ENCODE results near the gene SPATS2.

SPATS2 gene

GRCh38 chr12:49554266-49554665, 187.0 kb downstream of the SPATS2 start:
- no peak for TF ChIP-seq ZBTB21 (tag by site-specific recombination; IDR thresholded peaks at IDR 0.05)
- no peak for TF ChIP-seq ZNF621 (tag by site-specific recombination; IDR thresholded peaks at IDR 0.05)
- TF ChIP-seq TRIM28 (IDR thresholded peaks at IDR 0.05; ENCODE audit: borderline replicate concordance, low read length): no peak
- no peak for TF ChIP-seq ZNF398 (tag by site-specific recombination; IDR thresholded peaks at IDR 0.05)
- no peak for TF ChIP-seq ZFP37 (tag by site-specific recombination; IDR thresholded peaks at IDR 0.05)
- no peak for TF ChIP-seq ZNF571 (tag by site-specific recombination; IDR thresholded peaks at IDR 0.05)
- TF ChIP-seq PBX3 (CRISPR knock-in tag; IDR thresholded peaks at IDR 0.05): no peak
- TF ChIP-seq ZBTB10 (tag by site-specific recombination; IDR thresholded peaks at IDR 0.05): no peak
- TF ChIP-seq ZNF777 (tag by site-specific recombination; IDR thresholded peaks at IDR 0.05; ENCODE audit: borderline replicate concordance): no peak
- no peak for TF ChIP-seq PRDM1 (tag by site-specific recombination; IDR thresholded peaks at IDR 0.05)
- TF ChIP-seq ZBTB44 (tag by site-specific recombination; IDR thresholded peaks at IDR 0.05): no peak
- CTCF ChIA-PET: interaction anchor here (0.5 to 3.7 kb wide), 25 partner anchors 9 to 266 kb away, joined by 3 to 56 read pairs (median 3); partner anchors contain the start of genes KCNH3, PRPF40B and PRPH
- Histone ChIP-seq H3K4me3 (ENCODE audit: low read depth, low read length) (no peak overlapping the region), H3K4me1 (ENCODE audit: control insufficient read depth, insufficient read depth, low read length) (no peaks in the 10 kb centered on the region), H3K27ac (ENCODE audit: extremely low read depth, low read depth, low read length) (no peak overlapping the region), H3K36me3 (ENCODE audit: control insufficient read depth in 2 of 2, insufficient read depth in 1 of 2, low read length in 2 of 2) (peaks cover 0 to 33% of the 10 kb centered on the region in 2 experiments; a peak in 1 of 3 replicates), H3K9me3 (ENCODE audit: control insufficient read depth, insufficient read depth, low read depth, low read length) (no peaks in the 10 kb centered on the region)
- POLR2A ChIA-PET: interaction anchor here (0.5 to 1.9 kb wide), 7 partner anchors 9 to 231 kb away, joined by 3 to 8 read pairs (median 4); partner anchors contain the start of genes MCRS1, SPATS2 and TROAP

- Histone ChIP-seq H3K27ac (ENCODE audit: extremely low read depth, low read depth, low read length) (no peak overlapping the region), H3K4me3 (ENCODE audit: low read depth, low read length) (no peak overlapping the region), H3K36me3 (ENCODE audit: control insufficient read depth in 2 of 2, insufficient read depth in 1 of 2, low read length in 2 of 2) (peaks cover 0 to 49% of the 10 kb centered on the region in 2 experiments; a peak in 1 of 3 replicates), H3K4me1 (ENCODE audit: control insufficient read depth, insufficient read depth, low read length) (no peaks in the 10 kb centered on the region), H3K9me3 (ENCODE audit: control insufficient read depth, insufficient read depth, low read depth, low read length) (no peaks in the 10 kb centered on the region)
- ChIA-PET CTCF (interaction anchor here (0.6 to 1.9 kb wide), 4 partner anchors 12 to 261 kb away, joined by 3 to 6 read pairs (median 4); partner anchors contain the start of genes MCRS1, PRPH and TROAP), POLR2A (interaction anchor here (1.0 to 1.7 kb wide), 4 partner anchors 9 to 25 kb away, joined by 3 to 7 read pairs (median 4); no protein-coding TSS in a partner anchor)
- TF ChIP-seq SCRT2 (tag by site-specific recombination; IDR thresholded peaks at IDR 0.05) (no peak), PATZ1 (tag by site-specific recombination; IDR thresholded peaks at IDR 0.05) (peak; percentile 25; the same call in 1 of the 2 replicates)
These were observed 188.5 kb downstream of the SPATS2 start for GRCh38 chr12:49555631-49556390.
